CD4-positive, alpha-beta T cell (primary cell): ENCODE data around the gene SLC47A2. TPM values are rescaled to one million over a fixed set of nuclear protein-coding genes. Genes with fewer than 3 reads are reported as not detected.

Experiments
- ATAC-seq: fragments of 200-7000 bp; cut with Tn5 transposase; one replicate; pipeline ENCODE4 v1.10.0; 2022; ENCODE audit warnings: mild to moderate bottlenecking; ENCODE audit not compliant: poor library complexity
- CTCF ChIA-PET: fragments of 350-600 bp; sonication (Branson Sonifier 250); formaldehyde crosslinking; loops from one replicate; lab custom pipeline; 2021; ENCODE audit warnings: antibody characterized with exemption, inconsistent platforms; lab: Charles Lee
- POLR2A ChIA-PET: fragments of 350-600 bp; sonication (Branson Sonifier 250); formaldehyde crosslinking; loops from one replicate; lab custom pipeline; 2021; ENCODE audit warnings: antibody characterized with exemption, inconsistent platforms; lab: Charles Lee
- DNase-seq, 14 experiments: peaks; one replicate each; pipeline ENCODE4 v3.0.0-alpha.2; 2013 to 2020; ENCODE audit warnings: mixed read lengths in 2 of 14
- H3K27ac ChIP-seq, 2 donors: one replicate each; pipeline versions ENCODE4 v1.5.1 to v1.7.0; 2013; ENCODE audit warnings: low read length in 2 of 2, low read depth in 1 of 2, mild to moderate bottlenecking in 1 of 2
- H3K27me3 ChIP-seq, 2 experiments: 1 replicate in 1 of 2; 2 replicates in 1 of 2; pipeline versions ENCODE4 v1.6.1 to v1.7.0; 2013; ENCODE audit warnings: low read length in 2 of 2, control low read depth in 1 of 2, mild to moderate bottlenecking in 1 of 2, moderate library complexity in 1 of 2; ENCODE audit not compliant: insufficient read depth in 2 of 2, control insufficient read depth in 1 of 2
- H3K36me3 ChIP-seq: one replicate; pipeline ENCODE4 v1.6.1; 2013; ENCODE audit warnings: low read length, control low read depth; ENCODE audit not compliant: insufficient read depth
- H3K4me1 ChIP-seq: one replicate; pipeline ENCODE4 v1.6.1; 2013; ENCODE audit warnings: low read length, control low read depth; ENCODE audit not compliant: insufficient read depth
- H3K4me3 ChIP-seq: one replicate; pipeline ENCODE4 v1.5.1; 2013; ENCODE audit warnings: mild to moderate bottlenecking, low read length, moderate library complexity
- H3K9me3 ChIP-seq, 2 experiments: 1 replicate in 1 of 2; 2 replicates in 1 of 2; pipeline versions ENCODE4 v1.6.1 to v1.7.0; 2013; ENCODE audit warnings: low read length in 2 of 2, mild to moderate bottlenecking in 2 of 2, control low read depth in 1 of 2, moderate library complexity in 1 of 2; ENCODE audit not compliant: control insufficient read depth in 1 of 2, insufficient read depth in 1 of 2
- H3K27ac Mint-ChIP-seq: one replicate; pipeline ENCODE4 v1.8.0; 2020; ENCODE audit warnings: mixed read lengths
- H3K27me3 Mint-ChIP-seq: one replicate; pipeline ENCODE4 v1.8.0; 2021; ENCODE audit warnings: mixed read lengths
- H3K36me3 Mint-ChIP-seq: one replicate; pipeline ENCODE4 v1.8.0; 2021; ENCODE audit warnings: low read depth, mixed read lengths
- H3K4me1 Mint-ChIP-seq: one replicate; pipeline ENCODE4 v1.8.0; 2021; ENCODE audit warnings: low read depth, mixed read lengths
- H3K4me3 Mint-ChIP-seq: one replicate; pipeline ENCODE4 v1.8.0; 2020; ENCODE audit warnings: mild to moderate bottlenecking, mixed read lengths
- H3K9me3 Mint-ChIP-seq: one replicate; pipeline ENCODE4 v1.8.0; 2020; ENCODE audit warnings: mixed read lengths
- CTCF ChIP-seq: fragments of 200-600 bp; IDR thresholded peaks from one replicate; pipeline ENCODE4 v1.8.0; 2022; ENCODE audit warnings: antibody characterized with exemption, mild to moderate bottlenecking
- intact Hi-C, 2 experiments: fragments of 100-400 bp; cut with DNase I in 1 of 2; cut with micrococcal nuclease in 1 of 2; formaldehyde crosslinking; loops; one replicate each; pipeline versions ENCODE4 v1.15.1 to v1.9.0; 2023 to 2025; cut with DNase I, micrococcal nuclease
- total RNA-seq, 174 experiments: library from RNA in 2 of 174; stranded (reverse) in 2 of 174; gene quantifications; one replicate each; pipeline ENCODE4 v1.2.3 and lab custom pipeline; 2021 to 2026

Gene SLC47A2
- total RNA-seq, 2 experiments from 2014 or later: not detected

DNA sequence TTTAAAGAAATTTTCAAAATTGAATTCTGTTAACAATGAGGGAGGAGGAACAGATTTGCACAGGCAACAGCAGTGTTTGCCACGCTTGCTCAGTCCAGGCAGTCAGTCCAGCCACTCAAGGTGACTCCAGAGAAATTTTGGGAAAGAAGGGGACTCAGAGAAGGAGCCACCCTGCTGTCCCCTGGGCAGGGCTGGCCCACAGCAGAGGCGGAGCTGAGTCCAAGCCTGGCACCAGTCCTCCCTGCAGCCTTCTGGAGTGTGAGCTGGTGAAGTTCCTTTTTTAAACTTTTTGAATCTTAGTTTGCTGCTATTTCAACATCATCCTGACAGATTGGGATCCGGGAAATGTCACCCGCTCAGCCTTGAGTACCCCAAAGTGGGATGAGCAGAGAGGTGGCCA, 14.5 kb upstream of the SLC47A2 start:
- no peak for ATAC-seq

DNA sequence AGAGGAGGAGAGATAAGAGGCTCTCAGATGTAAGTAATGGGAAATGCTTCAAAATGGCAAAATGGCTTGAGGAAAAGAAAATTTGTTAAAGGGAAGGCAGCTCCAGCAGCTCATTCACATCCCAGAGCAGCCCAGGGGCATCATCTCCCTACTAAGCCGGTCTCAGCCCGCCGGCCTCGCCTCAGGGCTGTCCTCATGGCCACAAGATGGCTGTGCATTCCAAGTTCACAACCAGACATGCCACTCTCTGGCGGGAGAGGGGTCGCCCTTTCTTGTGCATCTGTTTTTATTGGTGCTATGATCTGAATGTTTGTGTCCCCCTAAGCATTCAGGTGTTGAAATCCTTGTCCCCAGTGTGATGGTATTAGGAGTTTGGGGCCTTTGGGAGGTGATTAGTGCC, 13.5 kb upstream of the SLC47A2 start:
- Histone ChIP-seq H3K4me1 (peaks cover 12% of the 10 kb centered on the region), H3K27ac (no peak overlapping the region), H3K4me3 (no peak overlapping the region), H3K36me3 (no peaks in the 10 kb centered on the region), H3K27me3 (no peaks in the 10 kb centered on the region), H3K9me3 (no peaks in the 10 kb centered on the region)
- Mint-ChIP-seq H3K4me1 (peaks cover 27% of the 10 kb centered on the region), H3K36me3 (no peaks in the 10 kb centered on the region), H3K27ac (no peak overlapping the region), H3K4me3 (no peak overlapping the region), H3K9me3 (no peaks in the 10 kb centered on the region), H3K27me3 (no peaks in the 10 kb centered on the region)
- CTCF ChIA-PET: interaction anchor here (1.9 kb wide), 1 partner anchor 15 kb away, joined by 6 read pairs; no protein-coding TSS in a partner anchor
- POLR2A ChIA-PET: no interaction called here
- no peak for DNase-seq
- intact Hi-C loops: no loop called here
- no peak for TF ChIP-seq CTCF
- no peak for ATAC-seq

More for the DNA sequence above, 14.5 kb upstream of the SLC47A2 start:
- Histone ChIP-seq H3K36me3 (no peaks in the 10 kb centered on the region), H3K27me3 (no peaks in the 10 kb centered on the region), H3K4me3 (no peak overlapping the region), H3K27ac (no peak overlapping the region), H3K4me1 (peaks cover 5% of the 10 kb centered on the region), H3K9me3 (no peaks in the 10 kb centered on the region)
- Mint-ChIP-seq H3K9me3 (no peaks in the 10 kb centered on the region), H3K27me3 (no peaks in the 10 kb centered on the region), H3K4me3 (no peak overlapping the region), H3K27ac (no peak overlapping the region), H3K36me3 (no peaks in the 10 kb centered on the region), H3K4me1 (peaks cover 17% of the 10 kb centered on the region)
- intact Hi-C loops: no loop called here
- ChIA-PET CTCF (no interaction called here), POLR2A (no interaction called here)
- DNase-seq: no peak
- no peak for TF ChIP-seq CTCF

GRCh38 chr17:19728084-19728495, 11.7 kb upstream of the SLC47A2 start:
- Histone ChIP-seq H3K27ac (no peak overlapping the region), H3K4me3 (no peak overlapping the region), H3K9me3 (no peaks in the 10 kb centered on the region), H3K4me1 (peaks cover 26% of the 10 kb centered on the region), H3K27me3 (no peaks in the 10 kb centered on the region), H3K36me3 (no peaks in the 10 kb centered on the region)
- Mint-ChIP-seq H3K4me1 (peaks cover 37% of the 10 kb centered on the region), H3K36me3 (no peaks in the 10 kb centered on the region), H3K4me3 (no peak overlapping the region), H3K27me3 (no peaks in the 10 kb centered on the region), H3K27ac (no peak overlapping the region), H3K9me3 (no peaks in the 10 kb centered on the region)
- ChIA-PET POLR2A (interaction anchor here (1.0 kb wide), 1 partner anchor 111 kb away, joined by 3 read pairs; no protein-coding TSS in a partner anchor), CTCF (interaction anchor here (1.9 kb wide), 1 partner anchor 17 kb away, joined by 6 read pairs; no protein-coding TSS in a partner anchor)
- no peak for ATAC-seq
- DNase-seq: no peak
- TF ChIP-seq CTCF: no peak
- intact Hi-C loops: no loop called here
